Ishikawa (cell line): Measurements from ENCODE around the gene GTF2I.

ENCODE experiments used
- EP300 ChIP-seq: IDR thresholded peaks from 2 replicates; pipeline ENCODE4 v1.6.1; 2012; ENCODE audit warnings: borderline replicate concordance
- FOXM1 ChIP-seq: IDR thresholded peaks from 2 replicates; pipeline ENCODE4 v1.6.1; 2012; ENCODE audit warnings: low read depth, borderline replicate concordance
- TAF1 ChIP-seq: IDR thresholded peaks from 2 replicates; pipeline ENCODE4 v1.6.1; 2012; ENCODE audit warnings: low read depth, mild to moderate bottlenecking
- TF ChIP-seq, protein P1 (sequence below): IDR thresholded peaks from 2 replicates; pipeline ENCODE4 v1.6.1; 2012
- TF ChIP-seq, protein P2 (sequence below): IDR thresholded peaks from 2 replicates; pipeline ENCODE4 v1.6.1; 2012; ENCODE audit warnings: low read depth, mild to moderate bottlenecking

DNA sequence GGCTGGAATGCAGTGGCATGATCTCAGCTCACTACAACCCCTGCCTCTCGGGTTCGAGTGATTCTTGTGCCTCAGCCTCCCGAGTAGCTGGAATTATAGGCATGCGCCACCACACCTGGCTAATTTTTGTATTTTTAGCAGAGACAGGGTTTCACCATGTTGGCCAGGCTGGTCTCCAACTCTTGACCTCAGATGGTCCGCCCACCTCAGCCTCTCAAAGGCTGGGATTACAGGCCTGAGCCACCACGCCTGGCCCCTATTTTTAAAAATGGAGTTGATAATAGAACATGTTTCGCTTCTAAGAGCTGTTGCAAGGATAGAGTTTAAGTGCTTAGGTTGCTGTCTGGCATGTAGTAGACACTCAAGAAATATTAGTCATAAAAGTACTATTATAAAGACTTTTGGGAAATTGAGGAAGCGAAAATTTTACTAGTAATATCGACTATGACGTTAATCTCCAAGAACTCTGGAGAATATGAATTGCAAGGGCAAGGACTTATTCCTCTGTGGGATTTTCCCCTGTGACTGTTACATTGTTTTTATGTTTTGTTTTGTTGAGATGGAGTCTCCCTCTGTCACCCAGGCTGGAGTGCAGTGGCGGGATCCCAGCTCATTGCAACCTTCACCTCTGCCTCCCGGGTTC, 7.9 kb downstream of the GTF2I start:
- TF ChIP-seq TAF1 (no peak), EP300 (no peak), FOXM1 (no peak)
- TF ChIP-seq, protein P1, sequence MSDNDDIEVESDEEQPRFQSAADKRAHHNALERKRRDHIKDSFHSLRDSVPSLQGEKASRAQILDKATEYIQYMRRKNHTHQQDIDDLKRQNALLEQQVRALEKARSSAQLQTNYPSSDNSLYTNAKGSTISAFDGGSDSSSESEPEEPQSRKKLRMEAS: no peak
- TF ChIP-seq, protein P2, sequence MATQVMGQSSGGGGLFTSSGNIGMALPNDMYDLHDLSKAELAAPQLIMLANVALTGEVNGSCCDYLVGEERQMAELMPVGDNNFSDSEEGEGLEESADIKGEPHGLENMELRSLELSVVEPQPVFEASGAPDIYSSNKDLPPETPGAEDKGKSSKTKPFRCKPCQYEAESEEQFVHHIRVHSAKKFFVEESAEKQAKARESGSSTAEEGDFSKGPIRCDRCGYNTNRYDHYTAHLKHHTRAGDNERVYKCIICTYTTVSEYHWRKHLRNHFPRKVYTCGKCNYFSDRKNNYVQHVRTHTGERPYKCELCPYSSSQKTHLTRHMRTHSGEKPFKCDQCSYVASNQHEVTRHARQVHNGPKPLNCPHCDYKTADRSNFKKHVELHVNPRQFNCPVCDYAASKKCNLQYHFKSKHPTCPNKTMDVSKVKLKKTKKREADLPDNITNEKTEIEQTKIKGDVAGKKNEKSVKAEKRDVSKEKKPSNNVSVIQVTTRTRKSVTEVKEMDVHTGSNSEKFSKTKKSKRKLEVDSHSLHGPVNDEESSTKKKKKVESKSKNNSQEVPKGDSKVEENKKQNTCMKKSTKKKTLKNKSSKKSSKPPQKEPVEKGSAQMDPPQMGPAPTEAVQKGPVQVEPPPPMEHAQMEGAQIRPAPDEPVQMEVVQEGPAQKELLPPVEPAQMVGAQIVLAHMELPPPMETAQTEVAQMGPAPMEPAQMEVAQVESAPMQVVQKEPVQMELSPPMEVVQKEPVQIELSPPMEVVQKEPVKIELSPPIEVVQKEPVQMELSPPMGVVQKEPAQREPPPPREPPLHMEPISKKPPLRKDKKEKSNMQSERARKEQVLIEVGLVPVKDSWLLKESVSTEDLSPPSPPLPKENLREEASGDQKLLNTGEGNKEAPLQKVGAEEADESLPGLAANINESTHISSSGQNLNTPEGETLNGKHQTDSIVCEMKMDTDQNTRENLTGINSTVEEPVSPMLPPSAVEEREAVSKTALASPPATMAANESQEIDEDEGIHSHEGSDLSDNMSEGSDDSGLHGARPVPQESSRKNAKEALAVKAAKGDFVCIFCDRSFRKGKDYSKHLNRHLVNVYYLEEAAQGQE: no peak
